Left ventricle myocardium inferior (tissue), 1 donor: ENCODE measurements around the gene PCMTD2. TPM values are rescaled to one million over a fixed set of nuclear protein-coding genes. Genes with fewer than 3 reads are reported as not detected.

Source experiments
- DNase-seq: peaks from one replicate; pipeline ENCODE4 v3.0.0-alpha.2; 2020
- H3K27ac ChIP-seq: fragments of 200-600 bp; replicated peaks from 2 replicates; pipeline ENCODE4 v1.8.0; 2021
- H3K27me3 ChIP-seq: fragments of 200-600 bp; 2 replicates; pipeline ENCODE4 v1.8.0; 2021; ENCODE audit warnings: low read depth
- H3K36me3 ChIP-seq: fragments of 200-600 bp; 2 replicates; pipeline ENCODE4 v1.8.0; 2021
- H3K4me1 ChIP-seq: fragments of 200-600 bp; 2 replicates; pipeline ENCODE4 v1.8.0; 2021
- H3K4me3 ChIP-seq: fragments of 200-600 bp; 2 replicates; pipeline ENCODE4 v1.8.0; 2021; ENCODE audit warnings: mild to moderate bottlenecking, moderate library complexity
- H3K9me3 ChIP-seq: fragments of 200-600 bp; replicated peaks from 2 replicates; pipeline ENCODE4 v1.8.0; 2021
- intact Hi-C: fragments of 100-400 bp; cut with micrococcal nuclease; formaldehyde crosslinking; loops from one replicate; pipeline ENCODE4 v1.11.0; 2022
- total RNA-seq: library from RNA; stranded (reverse); fragmentation: NEBNext Ultra II Directional; extraction: Animal tissue kit (Norgen Biotek cat#: 25700); gene quantifications from one replicate; pipeline ENCODE4 v1.2.1, GENCODE V29; 2021
- TF ChIP-seq, protein P1 (sequence below): fragments of 200-600 bp; IDR thresholded peaks from 2 replicates; pipeline ENCODE4 v1.8.0; 2021; ENCODE audit warnings: antibody characterized with exemption, mild to moderate bottlenecking, borderline replicate concordance
- donor health status: DM: no; HTN: yes; CAD: no; lungs with severe emphysema.

PCMTD2 gene
- total RNA-seq, 1 donor from 2014 or later: 62.9 TPM

DNA sequence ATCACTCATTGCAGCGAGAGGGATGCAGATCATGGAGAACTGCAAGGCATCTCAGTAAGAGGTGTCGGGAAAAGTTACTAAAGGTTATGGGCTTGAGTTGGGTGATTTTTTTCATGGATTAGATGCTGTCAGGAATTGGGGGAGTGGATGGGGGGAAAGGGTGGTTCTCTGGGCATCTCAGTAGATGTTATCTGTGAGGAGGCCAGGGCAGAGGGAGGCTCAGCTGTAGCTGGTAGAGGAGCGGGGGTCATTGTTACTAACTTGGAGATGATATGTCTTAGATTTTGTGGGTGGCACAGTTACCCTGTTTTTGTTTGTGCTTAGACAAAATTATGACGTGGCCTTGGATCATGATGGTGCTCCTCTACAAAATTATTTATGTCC lies 2.6 kb upstream of the PCMTD2 start:
- TF ChIP-seq, protein P1, sequence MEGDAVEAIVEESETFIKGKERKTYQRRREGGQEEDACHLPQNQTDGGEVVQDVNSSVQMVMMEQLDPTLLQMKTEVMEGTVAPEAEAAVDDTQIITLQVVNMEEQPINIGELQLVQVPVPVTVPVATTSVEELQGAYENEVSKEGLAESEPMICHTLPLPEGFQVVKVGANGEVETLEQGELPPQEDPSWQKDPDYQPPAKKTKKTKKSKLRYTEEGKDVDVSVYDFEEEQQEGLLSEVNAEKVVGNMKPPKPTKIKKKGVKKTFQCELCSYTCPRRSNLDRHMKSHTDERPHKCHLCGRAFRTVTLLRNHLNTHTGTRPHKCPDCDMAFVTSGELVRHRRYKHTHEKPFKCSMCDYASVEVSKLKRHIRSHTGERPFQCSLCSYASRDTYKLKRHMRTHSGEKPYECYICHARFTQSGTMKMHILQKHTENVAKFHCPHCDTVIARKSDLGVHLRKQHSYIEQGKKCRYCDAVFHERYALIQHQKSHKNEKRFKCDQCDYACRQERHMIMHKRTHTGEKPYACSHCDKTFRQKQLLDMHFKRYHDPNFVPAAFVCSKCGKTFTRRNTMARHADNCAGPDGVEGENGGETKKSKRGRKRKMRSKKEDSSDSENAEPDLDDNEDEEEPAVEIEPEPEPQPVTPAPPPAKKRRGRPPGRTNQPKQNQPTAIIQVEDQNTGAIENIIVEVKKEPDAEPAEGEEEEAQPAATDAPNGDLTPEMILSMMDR: no peak
- no peaks in the 10 kb centered on the region for H3K9me3 ChIP-seq
- intact Hi-C loops: no loop called here
- peaks cover 29% of the 10 kb centered on the region for H3K4me1 ChIP-seq
- H3K4me3 ChIP-seq: no peak overlapping the region
- no peaks in the 10 kb centered on the region for H3K36me3 ChIP-seq
- no peak for DNase-seq
- H3K27me3 ChIP-seq: no peaks in the 10 kb centered on the region
- H3K27ac ChIP-seq: no peak overlapping the region

DNA sequence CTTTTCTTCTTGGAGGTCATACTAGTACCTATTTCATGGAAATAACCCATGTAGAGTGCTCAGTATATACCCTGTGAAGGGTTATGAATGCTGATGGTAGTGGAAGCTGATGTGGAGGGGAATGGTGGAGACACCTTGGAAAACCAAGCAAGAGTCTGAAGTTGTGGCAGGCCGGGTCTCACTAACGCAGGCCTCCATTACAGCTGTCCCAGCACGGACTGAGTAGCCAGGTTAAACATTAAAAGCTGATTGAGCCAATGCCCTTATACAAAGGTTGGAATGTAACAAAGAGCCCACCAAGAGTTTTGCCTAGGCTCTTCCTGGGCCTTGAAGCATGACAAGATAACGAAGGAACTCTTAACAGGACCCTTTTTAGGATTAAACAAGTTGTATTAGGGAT lies 2.1 kb upstream of the PCMTD2 start:
- TF ChIP-seq, protein P1: no peak
- intact Hi-C loops: no loop called here
- no peak overlapping the region for H3K4me3 ChIP-seq

DNA sequence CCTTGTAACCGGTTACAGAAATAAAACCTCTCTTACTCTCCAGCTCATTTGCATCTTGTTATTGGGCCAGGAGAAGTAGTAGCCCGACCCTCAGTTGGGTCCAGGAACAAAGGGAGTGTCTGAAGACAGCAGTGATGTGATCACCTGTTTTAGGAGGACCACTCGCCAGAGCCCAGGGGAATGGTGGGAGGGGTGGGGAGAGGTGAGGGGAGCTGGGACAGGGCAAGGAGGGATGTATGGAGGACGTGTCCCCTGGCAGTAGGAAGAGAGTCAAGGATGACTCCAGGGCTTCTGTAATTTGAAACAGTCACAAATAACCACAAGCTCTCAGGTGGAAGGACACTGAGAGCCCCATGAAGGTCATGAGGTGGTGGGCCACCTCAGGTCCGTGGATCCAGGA lies 1.4 kb upstream of the PCMTD2 start:
- DNase-seq: no peak
- intact Hi-C loops: no loop called here
- Histone ChIP-seq H3K9me3 (no peaks in the 10 kb centered on the region), H3K4me3 (no peak overlapping the region), H3K4me1 (peaks cover 41% of the 10 kb centered on the region), H3K27me3 (no peaks in the 10 kb centered on the region), H3K27ac (no peak overlapping the region), H3K36me3 (no peaks in the 10 kb centered on the region)
- TF ChIP-seq, protein P1: no peak

More for the DNA sequence above, 2.1 kb upstream of the PCMTD2 start:
- DNase-seq: no peak
- Histone ChIP-seq H3K27me3 (no peaks in the 10 kb centered on the region), H3K27ac (no peak overlapping the region), H3K36me3 (no peaks in the 10 kb centered on the region), H3K4me1 (peaks cover 34% of the 10 kb centered on the region), H3K9me3 (no peaks in the 10 kb centered on the region)

DNA sequence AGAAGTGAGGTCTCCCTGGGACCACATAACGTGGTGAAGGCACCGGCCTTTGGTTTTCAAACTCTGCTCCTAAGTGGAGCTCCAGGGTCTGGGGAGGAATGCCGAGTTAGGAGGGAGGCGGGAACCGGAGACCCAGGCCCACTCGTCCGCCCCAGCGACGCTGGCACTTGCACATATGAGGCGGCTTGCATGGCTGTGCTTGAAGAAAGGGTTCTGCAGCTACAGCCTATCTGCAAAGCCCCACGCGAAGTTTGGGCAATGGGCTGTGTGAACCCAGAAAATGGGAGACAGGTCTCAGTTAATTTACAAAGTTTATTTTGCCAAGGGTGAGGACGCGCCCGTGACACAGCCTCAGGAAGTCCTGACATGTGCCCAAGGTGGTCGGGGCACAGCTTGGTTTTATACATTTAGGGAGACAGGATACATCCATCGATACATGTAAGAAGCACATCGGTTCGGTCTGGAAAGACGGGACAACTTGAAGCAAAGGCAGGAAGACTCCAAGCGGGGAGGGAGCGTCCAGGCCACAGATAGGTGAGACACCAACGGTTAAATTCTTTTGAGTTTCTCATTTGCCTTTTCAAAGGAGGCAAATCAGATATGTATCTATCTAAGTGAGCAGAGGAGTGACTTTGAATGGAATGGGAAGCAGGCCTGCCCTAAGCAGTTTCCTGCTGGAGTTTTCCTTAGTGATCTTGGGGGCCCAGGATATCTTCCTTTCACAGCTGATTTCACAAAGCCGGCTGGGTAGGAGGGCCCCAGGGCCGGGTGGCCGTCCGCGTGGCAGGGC lies 782 bp upstream of the PCMTD2 start:
- H3K9me3 ChIP-seq: no peaks in the 10 kb centered on the region
- peak overlapping the region; percentile 96 for H3K27ac ChIP-seq
- H3K36me3 ChIP-seq: no peaks in the 10 kb centered on the region
- peaks cover 46% of the 10 kb centered on the region for H3K4me1 ChIP-seq
- intact Hi-C loops: no loop called here
- DNase-seq: no peak
- TF ChIP-seq, protein P1: no peak
- H3K27me3 ChIP-seq: no peaks in the 10 kb centered on the region
- peak overlapping the region; percentile 86 for H3K4me3 ChIP-seq

DNA sequence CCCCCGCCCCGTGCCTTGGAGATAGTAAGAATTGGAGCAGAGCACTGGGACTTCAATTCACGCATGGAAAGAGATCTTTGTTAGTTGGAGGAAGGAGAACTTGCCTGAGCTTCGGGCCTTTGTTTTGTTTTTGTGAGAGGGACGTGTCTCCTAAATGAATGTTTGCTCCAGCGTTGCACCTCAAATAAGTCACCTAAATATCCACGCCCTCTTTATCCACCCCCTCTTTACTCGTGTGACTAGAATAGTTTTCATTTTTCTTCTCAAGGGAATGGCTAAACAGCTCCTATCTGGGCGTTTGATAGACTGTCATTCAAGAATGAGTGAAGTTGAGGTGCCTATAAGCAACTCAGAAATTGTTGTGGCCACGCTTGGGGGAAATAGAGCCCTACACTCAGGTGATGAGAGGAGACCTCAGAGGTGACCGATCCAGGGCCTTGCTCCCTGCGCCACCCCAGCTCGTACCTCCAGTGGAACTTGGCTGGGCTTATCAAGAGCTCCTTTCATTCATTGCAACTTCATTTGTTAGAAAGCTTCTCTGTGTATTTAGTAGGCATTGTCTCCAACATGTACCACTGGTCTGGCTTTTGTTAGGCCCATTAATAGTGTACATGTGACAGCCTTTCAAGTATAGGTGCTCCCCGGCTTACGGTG lies 861 bp downstream of the PCMTD2 start:
- no peaks in the 10 kb centered on the region for H3K9me3 ChIP-seq
- peak overlapping the region; percentile 86 for H3K4me3 ChIP-seq
- no peaks in the 10 kb centered on the region for H3K27me3 ChIP-seq
- H3K4me1 ChIP-seq: peaks cover 62% of the 10 kb centered on the region
- peak overlapping the region; percentile 96 for H3K27ac ChIP-seq
- intact Hi-C loops: no loop called here
- no peak for DNase-seq
- TF ChIP-seq, protein P1: no peak
- H3K36me3 ChIP-seq: no peaks in the 10 kb centered on the region
